Colonic mucosa (tissue), 4 donors: ENCODE data around the gene DNASE1L2. TPM values are rescaled to one million over a fixed set of nuclear protein-coding genes. Genes with fewer than 3 reads are reported as not detected.

Experiments used
- DNase-seq: peaks from one replicate; pipeline ENCODE4 v3.0.0-alpha.2; 2020
- H3K27ac ChIP-seq: fragments of 200-600 bp; one replicate; pipeline ENCODE4 v1.8.0; 2021
- H3K27me3 ChIP-seq: fragments of 200-600 bp; one replicate; pipeline ENCODE4 v1.8.0; 2021
- H3K36me3 ChIP-seq: fragments of 200-600 bp; one replicate; pipeline ENCODE4 v1.8.0; 2021
- H3K4me1 ChIP-seq: fragments of 200-600 bp; one replicate; pipeline ENCODE4 v1.8.0; 2021; ENCODE audit warnings: mild to moderate bottlenecking
- H3K4me3 ChIP-seq: fragments of 200-600 bp; one replicate; pipeline ENCODE4 v1.8.0; 2021
- H3K9ac ChIP-seq, 2 donors: one replicate each; pipeline ENCODE4 v1.7.0; 2013; ENCODE audit warnings: control low read depth in 2 of 2, low read depth in 2 of 2, low read length in 2 of 2
- H3K9me3 ChIP-seq: fragments of 200-600 bp; one replicate; pipeline ENCODE4 v1.8.0; 2021
- CTCF ChIP-seq: fragments of 200-600 bp; IDR thresholded peaks from one replicate; pipeline ENCODE4 v1.8.0; 2022; ENCODE audit warnings: antibody characterized with exemption, mild to moderate bottlenecking
- intact Hi-C: fragments of 100-400 bp; cut with DNase I; formaldehyde crosslinking; loops from one replicate; pipeline ENCODE4 v1.14.1; 2022
- total RNA-seq, 2 donors: library from RNA; stranded (reverse); fragmentation: NEBNext Ultra II Directional in 1 of 2; extraction: Animal tissue kit (Norgen Biotek cat#: 25700) in 1 of 2; gene quantifications; one replicate each; pipeline ENCODE4 v1.2.1, GENCODE V29; 2021
- donor health status: healthy.
- donor health status: DM: no; HTN: no; CAD: no.
- donor health status: DM: no; HTN: no; CAD: no.

DNASE1L2 gene
- total RNA-seq, 2 donors from 2014 or later = 0.85 to 2.4 TPM

DNA sequence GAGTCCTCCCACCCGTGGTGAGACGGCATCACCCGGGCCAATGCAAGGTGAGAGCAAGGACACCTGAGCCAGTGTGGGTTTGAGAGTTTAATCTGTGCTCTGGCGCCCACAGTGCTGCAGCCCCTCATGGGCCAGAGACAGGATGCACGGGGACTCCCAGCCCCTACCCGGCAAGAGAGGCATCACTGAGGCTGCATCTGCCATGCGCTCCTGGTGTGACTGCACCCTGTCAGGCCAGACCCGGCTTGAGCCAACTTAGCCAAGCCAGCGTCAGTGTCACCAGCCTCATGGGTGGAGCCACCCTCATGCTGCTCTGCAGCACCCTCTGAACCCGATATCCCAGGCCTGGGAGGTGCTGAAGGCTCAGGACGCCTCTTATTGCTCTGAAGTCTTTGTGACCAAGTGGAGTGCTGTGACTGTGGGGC is 24.3 kb upstream of the DNASE1L2 start:
- intact Hi-C loops = no loop called here
- no peak overlapping the region for H3K27ac ChIP-seq
- peak overlapping the region in 1 of 2 donors; percentile 76 for H3K9ac ChIP-seq
- no peak overlapping the region for H3K4me3 ChIP-seq
- H3K4me1 ChIP-seq = peaks cover 19% of the 10 kb centered on the region
- no peaks in the 10 kb centered on the region for H3K9me3 ChIP-seq
- no peaks in the 10 kb centered on the region for H3K27me3 ChIP-seq
- no peak for DNase-seq
- H3K36me3 ChIP-seq = peaks cover 8% of the 10 kb centered on the region
- TF ChIP-seq CTCF = no peak

- peaks cover 3% of the 10 kb centered on the region for H3K36me3 ChIP-seq
- H3K27me3 ChIP-seq = no peaks in the 10 kb centered on the region
- no peaks in the 10 kb centered on the region for H3K9me3 ChIP-seq
- peak overlapping the region; percentile 17 for H3K27ac ChIP-seq
- intact Hi-C loops = no loop called here
- TF ChIP-seq CTCF = no peak
- H3K9ac ChIP-seq = peak overlapping the region; percentile 30 to 76
- DNase-seq = no peak
- H3K4me1 ChIP-seq = peaks cover 18% of the 10 kb centered on the region
- H3K4me3 ChIP-seq = peak overlapping the region; percentile 95
These were observed 23.6 kb upstream of the DNASE1L2 start for GRCh38 chr16:2212362-2213324.

- peaks cover 18% of the 10 kb centered on the region for H3K4me1 ChIP-seq
- no peak for TF ChIP-seq CTCF
- no peaks in the 10 kb centered on the region for H3K27me3 ChIP-seq
- DNase-seq = no peak
- intact Hi-C loops = no loop called here
- H3K36me3 ChIP-seq = no peaks in the 10 kb centered on the region
- peak overlapping the region; percentile 71 for H3K27ac ChIP-seq
- H3K9ac ChIP-seq = peak overlapping the region; percentile 76 to 92
- peak overlapping the region; percentile 95 for H3K4me3 ChIP-seq
- no peaks in the 10 kb centered on the region for H3K9me3 ChIP-seq
These were observed 22.2 kb upstream of the DNASE1L2 start for GRCh38 chr16:2213817-2214718.

GRCh38 chr16:2214719-2214968 is 21.6 kb upstream of the DNASE1L2 start, which contains the start of gene PGP:
TSS of gene PGP (minus strand) at chr16:2214840. CDS start at chr16:2214777, 63 bp downstream.
- peak within 1 kb of the TSS; percentile 77 for H3K27ac ChIP-seq
- TF ChIP-seq CTCF = no peak
- H3K27me3 ChIP-seq = no peaks in the 10 kb centered on the region
- peaks cover 18% of the 10 kb centered on the region for H3K4me1 ChIP-seq
- DNase-seq = no peak
- no peaks in the 10 kb centered on the region for H3K36me3 ChIP-seq
- H3K4me3 ChIP-seq = peak within 1 kb of the TSS; percentile 95
- H3K9me3 ChIP-seq = no peaks in the 10 kb centered on the region
- intact Hi-C loops = no loop called here
- H3K9ac ChIP-seq = peak within 1 kb of the TSS; percentile 77 to 92

DNA sequence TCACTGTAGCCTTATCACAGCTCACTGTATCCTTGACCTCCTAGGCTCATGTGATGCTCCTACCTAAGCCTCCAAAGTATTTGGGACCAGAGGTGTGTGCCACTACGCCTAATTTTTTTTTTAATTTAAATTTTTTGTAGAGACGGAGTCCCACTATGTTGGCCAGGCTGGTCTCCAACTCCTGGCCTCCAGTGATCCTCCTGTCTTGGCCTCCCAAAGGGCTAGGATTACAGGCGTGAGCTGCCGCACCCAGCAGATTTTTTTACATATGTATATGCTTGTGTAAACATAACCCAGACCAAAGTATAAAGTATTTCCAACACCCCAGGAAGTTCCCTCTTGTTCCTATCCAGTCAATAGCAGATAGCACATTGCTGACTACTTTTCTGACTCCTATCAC is 19.9 kb upstream of the DNASE1L2 start:
- H3K36me3 ChIP-seq = no peaks in the 10 kb centered on the region
- TF ChIP-seq CTCF = no peak
- intact Hi-C loops = no loop called here
- peaks cover 18% of the 10 kb centered on the region for H3K4me1 ChIP-seq
- H3K27me3 ChIP-seq = no peaks in the 10 kb centered on the region
- no peak overlapping the region for H3K9ac ChIP-seq
- H3K4me3 ChIP-seq = no peak overlapping the region
- H3K27ac ChIP-seq = no peak overlapping the region
- H3K9me3 ChIP-seq = no peaks in the 10 kb centered on the region
- DNase-seq = no peak
